ENCODE results near the gene HMCN1. TPM values are rescaled to one million over a fixed set of nuclear protein-coding genes. Genes with fewer than 3 reads are reported as not detected.

The HMCN1 gene
- total and polyA plus RNA-seq, 2 donors (not counting 1 experiment from before 2014, with no cell fraction given), result 6.8 to 21.0 TPM

DNA sequence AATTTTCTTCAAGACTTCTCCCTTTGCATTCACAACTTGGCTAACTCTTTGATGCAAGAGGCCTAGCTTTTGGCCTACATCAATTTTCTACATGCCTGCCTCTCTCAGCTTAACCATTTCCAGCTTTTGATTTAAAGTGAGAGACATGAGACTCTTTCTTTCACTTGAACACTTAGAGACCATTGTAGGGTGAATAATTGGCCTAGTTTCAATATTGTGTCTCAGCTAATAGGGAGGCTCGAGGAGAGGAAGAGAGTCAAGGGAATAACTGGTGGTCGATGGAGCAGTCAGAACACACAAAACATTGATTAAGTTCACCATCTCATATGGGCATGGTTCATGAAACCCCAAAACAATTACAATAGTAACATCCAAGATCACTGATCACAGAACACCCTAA, 415.4 kb downstream of the HMCN1 start:
- Histone ChIP-seq H2AFZ (ENCODE audit: low read length) (no peak overlapping the region), H3K79me2 (ENCODE audit: control insufficient read depth, insufficient read depth, low read length) (no peaks in the 10 kb centered on the region), H3K9me3 (ENCODE audit: control insufficient read depth, insufficient read depth, low read depth, low read length) (no peaks in the 10 kb centered on the region), H3K36me3 (ENCODE audit: control insufficient read depth, insufficient read depth, low read length) (no peaks in the 10 kb centered on the region), H3K27ac (ENCODE audit: insufficient read depth, low read length) (no peak overlapping the region), H3K4me1 (ENCODE audit: control insufficient read depth, extremely low read depth, insufficient read depth, low read length) (peaks cover 5% of the 10 kb centered on the region), H3K27me3 (ENCODE audit: control insufficient read depth, insufficient read depth, low read length) (no peaks in the 10 kb centered on the region), H3K4me3 (replicated peaks in 1 of 4; ENCODE audit: control extremely low read depth in 1 of 4, insufficient read depth in 1 of 4, low read depth in 3 of 4, low read length in 4 of 4) (no peak overlapping the region), H3K9ac (ENCODE audit: insufficient read depth, low read length) (no peak overlapping the region), H3K4me2 (ENCODE audit: extremely low read depth, insufficient read depth, low read length) (no peak overlapping the region), H4K20me1 (ENCODE audit: control insufficient read depth, extremely low read depth, insufficient read depth, low read length) (no peaks in the 10 kb centered on the region)
- DNase-seq (ENCODE audit: low read depth in 2 of 2), result no peak
- TF ChIP-seq, protein P1, sequence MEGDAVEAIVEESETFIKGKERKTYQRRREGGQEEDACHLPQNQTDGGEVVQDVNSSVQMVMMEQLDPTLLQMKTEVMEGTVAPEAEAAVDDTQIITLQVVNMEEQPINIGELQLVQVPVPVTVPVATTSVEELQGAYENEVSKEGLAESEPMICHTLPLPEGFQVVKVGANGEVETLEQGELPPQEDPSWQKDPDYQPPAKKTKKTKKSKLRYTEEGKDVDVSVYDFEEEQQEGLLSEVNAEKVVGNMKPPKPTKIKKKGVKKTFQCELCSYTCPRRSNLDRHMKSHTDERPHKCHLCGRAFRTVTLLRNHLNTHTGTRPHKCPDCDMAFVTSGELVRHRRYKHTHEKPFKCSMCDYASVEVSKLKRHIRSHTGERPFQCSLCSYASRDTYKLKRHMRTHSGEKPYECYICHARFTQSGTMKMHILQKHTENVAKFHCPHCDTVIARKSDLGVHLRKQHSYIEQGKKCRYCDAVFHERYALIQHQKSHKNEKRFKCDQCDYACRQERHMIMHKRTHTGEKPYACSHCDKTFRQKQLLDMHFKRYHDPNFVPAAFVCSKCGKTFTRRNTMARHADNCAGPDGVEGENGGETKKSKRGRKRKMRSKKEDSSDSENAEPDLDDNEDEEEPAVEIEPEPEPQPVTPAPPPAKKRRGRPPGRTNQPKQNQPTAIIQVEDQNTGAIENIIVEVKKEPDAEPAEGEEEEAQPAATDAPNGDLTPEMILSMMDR (conservative IDR thresholded peaks at IDR 0.05 in 1 of 2, IDR thresholded peaks at IDR 0.05 in 1 of 2; ENCODE audit: low read depth in 1 of 2, low read length in 2 of 2), result no peak
- no peak for TF ChIP-seq EZH2 (IDR thresholded peaks at IDR 0.05; ENCODE audit: low read length, missing control alignments)

DNA sequence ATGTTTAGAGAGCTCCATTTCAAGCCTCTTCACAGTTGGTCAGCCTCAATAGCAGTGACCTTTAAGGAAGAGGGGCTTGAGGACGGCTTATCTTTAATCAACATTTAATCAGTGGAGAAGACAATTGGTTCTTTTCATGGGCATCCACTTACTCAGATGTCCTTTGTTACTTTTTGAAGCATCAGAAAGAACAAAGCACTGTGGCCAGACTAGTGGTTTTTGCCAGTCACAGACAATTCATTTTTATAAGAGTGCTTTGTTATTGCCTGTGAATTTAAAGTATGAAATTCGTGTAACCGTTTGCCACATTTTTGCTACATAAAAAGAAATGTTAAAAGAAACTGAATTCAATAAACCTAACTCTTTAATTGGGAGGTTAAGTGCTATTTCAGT, 418.0 kb downstream of the HMCN1 start:
- Histone ChIP-seq H3K4me3 (replicated peaks in 1 of 4; ENCODE audit: control extremely low read depth in 1 of 4, insufficient read depth in 1 of 4, low read depth in 3 of 4, low read length in 4 of 4) (no peak overlapping the region), H2AFZ (ENCODE audit: low read length) (no peak overlapping the region), H3K4me1 (ENCODE audit: control insufficient read depth, extremely low read depth, insufficient read depth, low read length) (peaks cover 13% of the 10 kb centered on the region), H3K27ac (ENCODE audit: insufficient read depth, low read length) (no peak overlapping the region), H3K36me3 (ENCODE audit: control insufficient read depth, insufficient read depth, low read length) (no peaks in the 10 kb centered on the region), H3K9me3 (ENCODE audit: control insufficient read depth, insufficient read depth, low read depth, low read length) (no peaks in the 10 kb centered on the region), H3K9ac (ENCODE audit: insufficient read depth, low read length) (no peak overlapping the region), H3K79me2 (ENCODE audit: control insufficient read depth, insufficient read depth, low read length) (no peaks in the 10 kb centered on the region), H4K20me1 (ENCODE audit: control insufficient read depth, extremely low read depth, insufficient read depth, low read length) (no peaks in the 10 kb centered on the region), H3K4me2 (ENCODE audit: extremely low read depth, insufficient read depth, low read length) (no peak overlapping the region), H3K27me3 (ENCODE audit: control insufficient read depth, insufficient read depth, low read length) (no peaks in the 10 kb centered on the region)
- TF ChIP-seq EZH2 (IDR thresholded peaks at IDR 0.05; ENCODE audit: low read length, missing control alignments), result no peak
- TF ChIP-seq, protein P1 (conservative IDR thresholded peaks at IDR 0.05 in 1 of 2, IDR thresholded peaks at IDR 0.05 in 1 of 2; ENCODE audit: low read depth in 1 of 2, low read length in 2 of 2), result no peak
- DNase-seq (ENCODE audit: low read depth in 2 of 2), result no peak

DNA sequence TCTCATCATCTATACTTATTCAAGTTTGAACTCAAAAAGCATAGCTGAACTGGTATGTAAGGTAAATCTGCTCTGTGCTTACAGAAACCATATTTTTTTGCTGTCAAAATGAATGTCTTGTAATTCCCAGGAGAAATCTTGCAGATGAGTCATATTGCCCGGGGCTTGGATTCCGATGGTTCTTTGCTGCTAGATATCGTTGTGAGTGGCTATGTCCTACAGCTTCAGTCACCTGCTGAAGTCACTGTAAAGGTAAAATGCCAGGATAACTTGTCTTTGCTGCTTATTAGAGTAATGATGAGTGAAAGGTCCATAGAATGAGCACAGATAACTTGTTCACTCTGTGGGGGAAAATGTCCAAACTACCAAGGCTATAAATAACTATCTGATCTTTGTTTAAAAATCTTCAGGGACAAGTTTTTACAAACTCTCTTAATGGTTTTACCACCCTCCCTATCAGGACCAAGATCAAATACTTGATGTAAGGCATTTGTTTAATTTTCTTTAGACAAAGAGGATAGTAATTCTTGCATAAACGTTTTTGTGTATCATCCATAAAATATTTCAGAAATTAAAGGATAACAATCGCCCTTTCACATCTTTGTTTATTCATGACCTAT, 418.5 kb downstream of the HMCN1 start:
- Histone ChIP-seq H3K27me3 (ENCODE audit: control insufficient read depth, insufficient read depth, low read length) (no peaks in the 10 kb centered on the region), H4K20me1 (ENCODE audit: control insufficient read depth, extremely low read depth, insufficient read depth, low read length) (no peaks in the 10 kb centered on the region), H3K36me3 (ENCODE audit: control insufficient read depth, insufficient read depth, low read length) (no peaks in the 10 kb centered on the region), H3K9ac (ENCODE audit: insufficient read depth, low read length) (no peak overlapping the region), H3K4me1 (ENCODE audit: control insufficient read depth, extremely low read depth, insufficient read depth, low read length) (peaks cover 13% of the 10 kb centered on the region), H3K4me3 (replicated peaks in 1 of 4; ENCODE audit: control extremely low read depth in 1 of 4, insufficient read depth in 1 of 4, low read depth in 3 of 4, low read length in 4 of 4) (no peak overlapping the region), H3K4me2 (ENCODE audit: extremely low read depth, insufficient read depth, low read length) (no peak overlapping the region), H2AFZ (ENCODE audit: low read length) (no peak overlapping the region), H3K79me2 (ENCODE audit: control insufficient read depth, insufficient read depth, low read length) (no peaks in the 10 kb centered on the region), H3K9me3 (ENCODE audit: control insufficient read depth, insufficient read depth, low read depth, low read length) (no peaks in the 10 kb centered on the region), H3K27ac (ENCODE audit: insufficient read depth, low read length) (no peak overlapping the region)
- TF ChIP-seq, protein P1 (conservative IDR thresholded peaks at IDR 0.05 in 1 of 2, IDR thresholded peaks at IDR 0.05 in 1 of 2; ENCODE audit: low read depth in 1 of 2, low read length in 2 of 2), result no peak
- TF ChIP-seq EZH2 (IDR thresholded peaks at IDR 0.05; ENCODE audit: low read length, missing control alignments), result no peak
- peak; percentile 46 to 83 for DNase-seq (ENCODE audit: low read depth in 2 of 2)
